Stimulated activated CD4-positive, alpha-beta T cell treated with anti-CD3 and anti-CD28 coated beads, TNF-alpha, amount 100 ng/mL, for 1 hour (primary cell): Measurements from ENCODE around the gene CLASP1.

Experiments used
- DNase-seq, 3 donors: peaks; one replicate each; pipeline ENCODE4 v3.0.0-alpha.2; 2020; ENCODE audit warnings: low read depth in 3 of 3, low spot score in 1 of 3

CLASP1 gene

DNA sequence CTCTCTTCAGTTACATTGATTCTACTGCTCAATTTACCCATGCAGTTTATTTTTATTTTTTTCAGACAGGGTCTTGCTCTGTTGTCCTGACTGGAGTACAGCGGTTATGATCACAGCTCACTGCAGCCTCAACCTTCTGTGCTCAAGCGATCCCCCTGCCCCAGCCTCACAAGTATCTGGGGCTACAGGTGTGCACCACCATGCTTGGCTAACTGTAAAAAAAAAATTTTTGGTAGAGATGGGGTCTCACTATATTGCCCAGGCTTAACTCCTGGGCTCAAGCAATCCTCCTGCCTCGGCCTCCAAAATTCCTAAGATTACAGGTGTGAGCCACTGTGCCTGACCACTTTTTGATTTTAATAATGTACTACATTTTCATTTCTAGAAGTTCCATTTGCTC lies 212.3 kb downstream of the CLASP1 start:
- no peak for DNase-seq

DNA sequence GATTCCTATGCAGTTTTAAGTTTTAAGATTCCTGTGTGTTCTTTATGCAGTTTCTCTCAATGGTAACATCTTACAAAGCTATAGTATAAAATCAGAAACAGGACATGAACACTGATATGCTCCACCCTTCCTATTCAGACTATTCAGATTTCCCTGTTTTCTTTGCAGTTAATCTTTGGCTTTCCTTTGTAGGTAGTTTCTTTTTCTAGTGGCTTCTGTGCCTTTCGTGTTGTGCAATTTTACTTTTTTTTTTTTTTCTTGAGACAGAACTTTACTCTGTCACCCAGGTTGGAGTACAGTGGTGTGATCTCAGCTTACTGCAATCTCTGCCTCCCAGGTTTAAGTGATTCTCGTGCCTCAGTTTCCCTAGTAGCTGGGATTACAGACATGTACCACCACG lies 213.5 kb downstream of the CLASP1 start:
- no peak for DNase-seq

DNA sequence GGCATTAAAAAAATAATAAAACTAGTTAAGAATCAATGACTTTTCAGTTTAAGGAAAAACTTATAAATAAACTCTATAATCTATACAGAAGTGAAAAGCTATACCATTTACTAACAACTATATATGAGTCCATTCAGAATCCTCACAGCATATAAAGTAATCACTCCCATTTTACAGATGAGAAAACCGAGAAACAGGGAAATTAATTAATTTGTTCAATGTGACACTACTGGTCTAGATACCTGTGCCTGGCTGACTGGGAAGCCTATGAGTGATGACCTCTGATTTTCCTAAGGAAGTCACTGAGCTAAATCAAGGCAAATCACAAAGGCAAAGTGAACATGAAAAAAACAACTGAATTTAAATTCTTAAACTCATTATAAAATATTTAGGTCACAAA lies 218.0 kb downstream of the CLASP1 start:
- DNase-seq, result no peak

DNA sequence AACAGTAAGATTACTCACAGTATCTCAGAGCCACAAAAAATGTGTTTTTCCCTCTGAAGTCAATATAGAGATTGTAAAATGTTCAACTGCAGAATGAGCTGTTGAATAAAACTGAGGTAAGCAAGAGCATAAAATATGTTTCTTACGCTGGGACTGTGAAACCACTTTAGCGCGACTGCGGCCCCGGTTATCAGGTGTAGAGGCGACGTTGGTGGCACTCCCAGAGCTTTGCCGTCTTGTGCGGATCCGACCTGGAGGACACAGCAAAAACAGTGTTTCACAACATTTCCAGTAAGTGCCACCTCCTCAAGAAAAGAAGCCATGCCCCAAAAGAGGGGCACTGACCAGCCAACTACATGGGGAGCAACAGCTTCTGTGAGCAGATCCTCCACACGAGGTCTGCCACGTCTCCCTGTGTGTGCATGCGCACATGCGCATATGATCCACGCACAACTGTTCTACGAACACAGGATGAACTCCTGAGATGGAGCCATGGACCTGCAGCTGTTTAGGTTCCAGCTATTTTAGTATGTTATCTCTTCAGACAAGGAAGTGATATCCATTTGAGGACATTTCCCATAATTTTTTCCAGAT lies 219.2 kb downstream of the CLASP1 start:
- no peak for DNase-seq

DNA sequence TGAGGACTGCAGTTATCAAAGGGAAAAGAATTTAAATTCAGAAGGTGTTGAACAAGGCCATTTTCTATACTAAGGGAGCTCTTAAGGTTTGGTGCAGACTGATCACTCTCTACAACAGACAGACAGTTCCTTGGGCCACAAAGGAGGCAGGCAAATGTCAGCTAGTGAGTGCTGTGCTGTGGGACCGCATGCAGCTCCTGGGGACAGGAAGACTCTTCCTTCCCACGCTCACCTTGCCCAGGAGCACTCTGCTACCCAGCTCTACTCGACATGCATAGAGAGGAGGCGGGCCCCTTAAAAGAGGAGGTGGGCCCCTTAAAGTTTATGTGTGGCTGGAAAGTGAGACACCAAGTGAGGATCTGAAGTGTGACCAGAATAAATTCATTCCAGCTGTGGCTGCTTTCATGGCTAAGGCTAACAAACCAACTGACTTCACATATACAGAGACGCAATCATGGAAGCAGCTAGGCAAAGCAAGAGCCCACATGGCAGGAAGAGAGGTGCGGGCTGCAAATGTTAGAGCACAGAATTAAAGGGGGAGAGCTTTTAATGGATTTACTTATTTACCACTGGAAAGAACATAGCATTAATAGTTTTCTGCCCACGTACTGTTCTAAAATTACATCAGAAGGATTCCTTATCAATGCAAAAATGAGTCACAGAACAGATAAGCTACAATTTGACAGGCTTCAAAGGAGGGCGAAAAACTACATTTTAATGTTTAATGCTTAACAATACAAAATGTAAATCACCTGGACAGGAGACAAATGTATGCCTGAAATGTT lies 220.0 kb downstream of the CLASP1 start:
- no peak for DNase-seq

DNA sequence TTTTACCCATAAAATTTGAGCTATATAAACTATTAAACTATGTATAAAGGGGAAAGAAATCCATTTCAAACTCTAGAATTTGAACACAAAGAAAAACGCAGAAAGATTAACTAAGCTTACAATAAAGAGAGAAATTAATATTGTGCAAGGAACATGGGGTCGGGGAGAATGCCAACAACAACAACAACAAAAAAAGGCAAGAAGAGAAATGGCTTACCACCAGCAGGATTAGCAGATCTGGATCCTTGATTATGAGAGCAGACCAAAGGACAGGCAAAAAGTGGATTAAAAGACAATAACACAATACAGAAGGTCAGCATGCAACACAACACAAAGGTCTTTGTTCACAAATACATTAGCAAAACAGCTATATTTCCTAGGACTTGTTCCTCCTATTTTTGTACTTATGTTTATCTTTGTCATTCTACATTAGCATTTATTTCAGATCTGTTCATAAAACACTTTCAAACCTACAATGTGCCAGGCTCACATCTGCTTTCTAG lies 222.0 kb downstream of the CLASP1 start:
- no peak for DNase-seq

DNA sequence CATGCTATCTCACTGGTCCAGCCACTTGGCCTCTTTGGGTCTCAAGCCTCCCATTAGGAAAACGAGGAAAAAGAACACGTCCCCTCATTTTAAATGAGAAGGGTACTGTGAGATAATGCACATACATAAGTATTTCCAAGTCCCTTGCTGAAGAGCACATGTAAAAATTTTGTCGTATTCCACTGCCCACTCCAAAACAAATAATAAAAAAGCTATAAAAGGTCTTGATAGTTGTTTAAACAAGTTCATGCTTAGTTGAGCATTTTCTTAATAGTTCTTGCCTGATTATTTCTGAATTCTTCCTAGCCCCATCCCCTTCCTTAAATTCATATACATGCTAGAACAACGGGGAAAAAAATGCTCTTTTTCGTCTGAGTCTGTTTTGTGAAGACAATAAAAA lies 228.8 kb downstream of the CLASP1 start:
- no peak for DNase-seq

DNA sequence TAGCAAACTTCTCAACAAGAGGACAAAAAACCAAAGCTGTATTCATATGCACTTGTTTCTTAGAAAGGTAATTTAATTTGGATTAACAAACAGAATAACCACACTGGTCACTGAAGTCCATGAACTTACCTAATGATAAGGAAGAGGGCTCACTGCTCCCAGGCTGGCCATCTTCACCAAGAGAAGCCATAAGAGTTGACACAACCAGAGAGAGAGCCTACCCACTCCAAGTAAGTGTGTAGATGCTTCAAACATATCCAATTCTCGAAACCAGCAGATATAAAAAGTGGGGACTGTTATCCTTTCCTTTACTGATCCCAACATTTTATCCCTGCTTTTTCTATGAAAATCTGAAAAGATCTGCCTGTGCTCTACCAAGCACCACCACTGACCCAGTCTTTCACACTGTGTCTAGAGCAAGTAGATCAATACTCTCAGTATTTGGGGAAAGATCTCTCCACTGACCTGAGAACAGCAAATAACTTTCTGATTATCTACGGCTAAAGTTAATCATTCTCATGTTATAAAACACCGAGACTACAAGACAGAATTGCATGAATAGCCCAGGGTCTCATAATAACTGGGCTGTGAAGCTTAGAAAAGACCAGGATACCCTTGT lies 230.1 kb downstream of the CLASP1 start:
- DNase-seq, result no peak

DNA sequence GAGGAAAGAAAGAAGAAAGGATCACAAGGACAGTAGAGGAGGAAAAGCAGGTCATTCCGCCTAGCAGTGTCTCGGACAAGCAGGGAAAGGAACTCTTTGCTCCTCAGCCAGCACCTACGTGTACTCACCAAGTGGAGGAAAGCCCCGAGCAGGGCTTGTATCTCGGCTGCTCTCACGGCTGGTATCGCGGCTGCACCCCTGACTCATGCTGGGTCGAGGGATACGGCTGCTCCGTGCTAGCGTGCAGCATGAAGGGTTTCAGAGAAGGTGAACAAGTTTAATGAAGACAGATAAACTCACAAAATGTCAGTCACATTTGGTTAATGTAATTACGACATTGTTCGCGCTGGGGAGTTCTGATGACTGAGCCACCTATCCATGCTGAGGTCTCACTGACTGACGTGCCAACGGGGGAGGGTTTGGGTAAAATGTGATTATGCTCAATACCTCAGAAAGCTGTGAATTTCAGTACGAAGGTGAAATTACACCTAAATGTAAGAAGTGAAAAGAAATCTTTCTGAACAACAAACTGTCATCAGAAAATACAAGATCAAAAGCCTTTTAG lies 230.7 kb downstream of the CLASP1 start:
- DNase-seq, result no peak

DNA sequence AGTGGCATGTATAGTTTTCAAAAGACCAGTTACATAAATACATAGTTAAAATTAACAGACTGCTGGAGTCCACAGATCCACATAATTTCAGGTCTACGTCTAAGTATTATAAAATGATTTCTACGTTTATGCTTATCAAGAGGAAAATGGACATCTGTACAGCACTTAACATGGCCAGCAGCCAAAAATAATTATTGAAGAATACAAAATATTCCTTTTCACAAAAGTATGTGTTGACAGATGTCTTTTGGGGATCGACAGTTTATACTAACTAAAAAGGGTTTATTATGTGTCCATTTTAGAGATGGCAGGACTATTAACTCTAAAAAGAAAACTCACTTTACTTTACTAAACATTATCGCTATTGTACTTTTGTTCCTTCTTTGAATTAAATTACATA lies 231.4 kb downstream of the CLASP1 start:
- DNase-seq, result no peak

DNA sequence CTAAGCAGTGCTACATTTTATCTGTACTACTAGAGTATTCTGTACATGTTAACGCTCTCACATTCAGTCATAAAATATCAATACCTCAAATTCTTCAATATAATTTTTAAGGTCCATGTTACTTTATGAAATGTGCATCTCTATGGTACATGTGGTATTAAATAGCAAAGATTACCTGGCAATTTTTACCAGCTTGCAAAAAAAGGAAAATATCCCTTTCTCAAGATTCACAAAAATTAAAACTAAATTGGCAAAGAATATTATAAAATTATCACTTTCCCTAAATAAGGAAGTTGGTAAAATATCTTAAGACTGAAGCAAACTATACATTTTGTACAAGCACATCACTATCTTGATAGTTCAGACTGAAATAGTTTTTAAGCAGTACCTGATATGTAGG lies 233.5 kb downstream of the CLASP1 start:
- no peak for DNase-seq

DNA sequence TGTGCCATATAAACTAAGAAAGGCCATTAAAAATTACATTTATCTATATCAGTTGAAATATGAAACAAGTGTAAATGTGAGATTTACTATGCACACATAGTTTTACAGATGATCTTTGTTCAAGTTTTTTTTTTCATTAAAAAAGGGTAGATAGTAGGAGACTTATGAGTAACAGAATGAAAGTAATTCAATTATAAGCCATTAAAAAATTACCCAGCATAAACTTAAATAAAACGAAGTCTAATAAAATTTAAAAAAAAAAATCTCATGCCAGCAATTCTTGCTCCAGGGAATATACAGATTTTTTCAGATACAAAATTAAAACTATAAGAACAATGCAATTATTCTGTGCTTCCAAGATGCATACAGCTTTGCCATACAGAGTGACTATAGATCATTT lies 236.9 kb downstream of the CLASP1 start:
- DNase-seq, result no peak

DNA sequence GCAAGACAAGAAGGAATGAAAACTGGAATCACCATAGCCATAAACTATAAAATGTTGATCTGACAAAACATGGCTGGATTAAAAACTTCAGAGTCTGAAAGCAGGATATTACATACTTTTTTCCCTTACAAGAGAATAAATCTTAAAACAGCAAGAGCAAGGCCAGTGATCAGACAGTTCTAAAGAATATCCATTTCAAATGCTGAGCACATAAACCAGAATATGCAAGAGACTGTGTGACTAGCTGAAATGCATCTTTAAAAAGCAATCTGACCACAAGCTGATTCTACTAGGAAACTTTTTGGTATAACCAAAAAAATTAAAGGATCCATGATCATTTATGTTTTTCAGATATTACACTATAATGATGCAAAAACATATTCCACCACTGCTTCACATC lies 239.3 kb downstream of the CLASP1 start:
- DNase-seq, result no peak

DNA sequence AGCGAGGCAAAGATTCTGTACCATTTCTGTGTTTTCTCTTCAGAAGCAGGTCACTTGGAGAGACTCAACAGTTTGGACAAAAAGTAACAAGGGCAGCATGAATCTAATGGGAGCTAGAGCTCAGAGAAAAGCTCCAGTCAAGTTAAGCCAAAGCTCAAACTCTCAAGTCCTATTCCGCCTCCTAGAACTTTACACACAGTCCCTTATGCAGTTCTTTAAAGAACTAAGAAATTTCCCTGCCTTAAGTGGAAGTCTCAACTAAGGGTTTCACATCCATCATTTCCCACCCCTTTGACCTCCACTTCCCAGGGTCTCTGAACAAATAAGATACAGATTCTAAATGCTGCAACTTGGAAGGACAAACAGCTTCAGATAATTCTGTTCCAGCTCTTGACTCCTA lies 239.9 kb downstream of the CLASP1 start:
- DNase-seq, result no peak

DNA sequence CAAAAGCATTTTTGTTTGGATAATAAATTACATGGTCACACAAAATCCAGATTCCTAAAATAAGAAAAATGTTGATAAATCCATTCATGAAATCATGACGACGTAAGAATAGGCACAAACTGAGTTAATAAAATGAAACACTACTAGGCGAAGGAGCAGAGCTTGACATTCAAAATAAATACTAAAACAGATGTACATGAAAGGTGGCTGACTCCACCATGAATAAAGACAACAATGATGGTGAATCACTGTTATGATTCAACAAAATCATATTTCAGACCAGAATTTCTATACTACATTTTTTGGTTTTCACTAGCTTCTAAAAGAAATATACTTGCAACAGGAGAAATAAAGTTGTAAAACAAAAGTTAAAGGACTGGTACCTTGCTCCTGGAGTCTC lies 240.6 kb downstream of the CLASP1 start:
- DNase-seq, result no peak

DNA sequence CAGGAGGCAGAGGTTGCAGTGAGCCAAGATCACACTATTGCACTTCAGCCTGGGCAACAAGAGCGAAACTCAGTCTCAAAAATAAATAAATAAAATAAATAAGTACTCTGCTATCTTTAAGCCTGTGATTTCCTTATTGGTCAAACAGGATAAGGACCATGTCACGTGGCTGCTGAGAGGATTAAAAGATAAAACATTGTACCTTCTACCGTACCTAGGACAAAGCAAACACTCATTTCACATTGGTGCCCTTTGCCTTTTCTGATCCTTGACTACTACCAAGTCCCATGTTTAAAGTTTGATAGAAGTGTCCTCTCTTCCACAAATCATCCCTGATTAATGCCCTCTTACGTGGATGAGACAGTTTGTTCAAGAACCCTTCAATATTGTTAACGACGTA lies 244.0 kb downstream of the CLASP1 start:
- no peak for DNase-seq

DNA sequence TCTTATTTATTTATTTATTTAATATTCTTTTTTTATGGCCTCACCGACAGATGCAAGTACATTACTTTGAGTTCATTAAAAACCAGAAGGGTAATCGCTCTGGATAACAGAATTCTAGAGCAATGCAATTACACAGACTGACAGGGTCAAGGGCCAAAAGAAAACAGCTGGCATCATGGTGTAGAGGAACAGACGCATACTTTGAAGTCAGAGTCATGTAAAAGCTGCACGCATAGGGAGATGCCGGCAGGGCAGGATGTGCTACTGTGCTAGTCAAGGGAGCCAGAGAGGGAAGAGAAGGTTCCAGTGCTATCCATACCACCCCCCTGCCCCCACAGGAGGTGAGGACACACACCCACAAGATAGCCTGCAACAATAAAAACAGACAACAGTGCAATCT lies 249.1 kb downstream of the CLASP1 start:
- no peak for DNase-seq

DNA sequence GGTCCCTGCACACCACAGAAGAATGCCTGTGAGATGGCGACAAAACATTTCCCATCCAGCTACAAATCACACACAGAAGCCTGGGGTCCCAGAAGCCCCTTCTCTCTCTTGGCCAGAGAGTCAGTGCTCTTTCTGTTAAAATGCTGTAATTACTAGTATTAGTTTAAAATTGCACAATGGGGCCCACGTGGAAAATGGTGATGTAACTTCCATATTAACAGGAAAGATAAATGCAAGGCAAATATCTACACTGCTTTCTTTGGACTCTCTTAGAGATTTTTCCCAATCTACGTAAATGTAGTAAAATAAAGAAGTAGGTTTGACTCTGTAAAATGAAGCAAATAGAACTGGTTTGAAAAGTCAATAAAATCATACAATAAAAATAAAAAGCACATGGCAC lies 250.4 kb downstream of the CLASP1 start:
- no peak for DNase-seq

DNA sequence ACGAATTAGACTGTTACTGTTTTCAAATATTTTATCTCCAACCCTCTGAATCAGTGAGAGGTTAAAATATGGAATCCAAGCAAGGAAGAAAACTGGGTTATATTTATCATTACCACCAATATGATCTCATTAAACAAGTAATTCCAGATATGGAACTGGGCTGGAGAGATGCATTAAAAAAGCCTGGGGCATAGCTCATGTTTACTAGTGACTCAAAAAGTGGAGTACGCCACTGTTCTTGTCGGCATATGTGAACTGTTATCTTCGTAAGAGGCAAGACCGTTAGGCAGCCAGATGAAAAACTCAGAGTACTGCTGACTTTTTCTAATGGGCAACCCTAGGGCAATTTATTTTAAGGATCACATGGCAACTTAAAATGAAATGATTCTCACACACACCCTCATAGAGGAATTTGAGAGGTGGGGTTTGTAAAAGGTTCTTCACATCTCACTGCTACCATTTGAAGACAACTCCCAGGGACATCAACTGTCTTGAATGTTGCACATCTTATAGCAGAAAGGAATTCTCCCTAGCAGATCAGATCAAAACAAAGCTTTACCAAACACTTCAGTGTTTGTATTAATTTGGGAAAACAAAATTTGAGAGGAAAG lies 259.1 kb downstream of the CLASP1 start:
- DNase-seq, result no peak

DNA sequence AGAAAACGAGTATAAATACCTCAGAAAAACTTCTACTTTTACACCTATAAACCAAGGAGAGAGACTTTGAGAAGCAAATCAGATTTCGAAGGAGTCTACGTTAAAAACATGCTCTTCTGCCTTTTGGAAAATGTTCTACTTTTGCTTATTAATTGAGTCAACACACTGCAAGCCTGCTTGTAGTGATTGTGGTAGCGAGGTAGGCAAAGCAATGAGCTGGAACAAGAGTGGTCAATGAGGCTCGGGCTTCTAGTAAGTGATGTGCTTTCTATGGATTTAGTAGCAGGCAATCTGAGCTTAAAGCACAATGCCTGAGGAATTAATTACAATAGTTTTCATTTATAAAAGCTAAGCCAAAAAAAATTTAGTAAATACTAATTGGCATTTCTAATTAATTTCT lies 260.9 kb downstream of the CLASP1 start:
- DNase-seq, result no peak

DNA sequence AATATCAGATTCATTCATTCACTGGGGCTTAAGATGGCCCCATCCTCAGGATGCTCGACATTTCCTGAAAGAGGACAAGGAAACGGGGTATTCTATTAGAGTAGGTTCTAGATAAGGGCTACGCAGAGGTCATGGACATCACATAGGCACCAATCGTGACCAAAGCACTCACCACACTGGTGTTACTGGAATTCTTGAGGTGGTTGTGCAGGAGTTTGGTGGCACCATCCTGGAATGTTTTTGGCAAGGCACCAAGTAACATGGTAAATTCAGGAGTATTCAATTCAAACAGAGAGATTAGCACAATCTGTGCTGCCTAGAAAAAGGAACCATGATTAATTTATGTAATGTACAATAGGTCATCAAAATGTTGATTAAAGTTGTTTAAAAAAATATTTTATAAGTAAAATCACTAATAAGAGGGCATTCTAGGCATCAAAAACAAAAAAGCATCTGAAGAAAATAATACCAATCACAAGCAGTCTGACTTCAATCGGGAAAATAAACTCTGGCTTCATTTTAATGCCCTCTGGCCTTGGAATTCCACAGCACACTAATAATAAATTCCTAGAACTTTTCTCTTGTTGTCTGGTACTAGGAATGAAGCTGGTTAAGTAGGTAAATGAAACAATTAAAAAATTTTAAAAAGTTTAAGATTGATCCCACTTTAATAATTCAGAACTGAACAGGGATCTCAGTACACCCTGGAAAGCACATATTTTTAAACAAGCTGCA lies 261.5 kb downstream of the CLASP1 start:
- DNase-seq, result no peak
